GM21737 (cell line): ENCODE results near the gene KIF3A.

Experiments
- ATAC-seq: cut with Tn5 transposase; IDR thresholded peaks from one replicate; pipeline ENCODE4 v1.9.1; 2021; ENCODE audit warnings: mild to moderate bottlenecking, moderate library complexity; ENCODE audit not compliant: unreplicated experiment

KIF3A gene

GRCh38 chr5:132679717-132680380 lies 57.5 kb downstream of the KIF3A start:
- ATAC-seq, result no peak

- no peak for ATAC-seq
These were observed 58.2 kb downstream of the KIF3A start for GRCh38 chr5:132679166-132679565.

- ATAC-seq, result no peak
These were observed 58.6 kb downstream of the KIF3A start for GRCh38 chr5:132678735-132679134.

DNA sequence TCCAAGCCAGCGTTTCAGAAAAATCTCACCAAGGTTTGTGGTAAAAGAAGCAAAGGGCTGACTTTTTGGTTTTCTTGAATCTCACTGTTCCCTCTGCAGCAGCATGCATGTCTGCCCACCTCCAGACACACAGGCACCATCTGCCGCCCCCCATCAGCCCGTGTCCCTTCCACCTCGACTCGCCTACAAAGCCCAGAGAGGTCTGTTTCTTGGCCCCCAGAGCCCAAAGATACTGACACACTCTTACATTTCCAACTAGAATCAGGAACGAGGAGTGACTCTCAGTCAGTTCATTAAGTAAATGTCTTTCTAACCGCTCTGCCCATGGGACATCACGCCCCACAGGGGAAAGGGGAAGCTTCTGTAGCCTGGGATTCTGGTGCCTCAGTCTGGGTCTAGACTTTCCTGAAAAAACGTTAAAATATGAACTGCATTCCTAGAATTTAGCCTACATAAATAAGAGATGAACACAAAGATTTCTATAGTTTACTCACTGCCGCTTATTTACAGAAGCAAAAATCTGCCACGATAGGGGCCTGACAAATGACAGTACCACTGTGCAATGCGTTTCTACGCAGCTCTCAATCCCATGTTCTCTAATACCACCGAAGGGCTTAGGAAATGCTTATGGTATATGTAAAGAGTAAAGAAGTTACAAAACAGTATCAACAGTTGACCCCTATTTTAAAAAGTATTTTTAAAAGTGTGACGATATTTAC lies 59.5 kb downstream of the KIF3A start:
- no peak for ATAC-seq

- no peak for ATAC-seq
These were observed 60.2 kb downstream of the KIF3A start for GRCh38 chr5:132677191-132677590.

DNA sequence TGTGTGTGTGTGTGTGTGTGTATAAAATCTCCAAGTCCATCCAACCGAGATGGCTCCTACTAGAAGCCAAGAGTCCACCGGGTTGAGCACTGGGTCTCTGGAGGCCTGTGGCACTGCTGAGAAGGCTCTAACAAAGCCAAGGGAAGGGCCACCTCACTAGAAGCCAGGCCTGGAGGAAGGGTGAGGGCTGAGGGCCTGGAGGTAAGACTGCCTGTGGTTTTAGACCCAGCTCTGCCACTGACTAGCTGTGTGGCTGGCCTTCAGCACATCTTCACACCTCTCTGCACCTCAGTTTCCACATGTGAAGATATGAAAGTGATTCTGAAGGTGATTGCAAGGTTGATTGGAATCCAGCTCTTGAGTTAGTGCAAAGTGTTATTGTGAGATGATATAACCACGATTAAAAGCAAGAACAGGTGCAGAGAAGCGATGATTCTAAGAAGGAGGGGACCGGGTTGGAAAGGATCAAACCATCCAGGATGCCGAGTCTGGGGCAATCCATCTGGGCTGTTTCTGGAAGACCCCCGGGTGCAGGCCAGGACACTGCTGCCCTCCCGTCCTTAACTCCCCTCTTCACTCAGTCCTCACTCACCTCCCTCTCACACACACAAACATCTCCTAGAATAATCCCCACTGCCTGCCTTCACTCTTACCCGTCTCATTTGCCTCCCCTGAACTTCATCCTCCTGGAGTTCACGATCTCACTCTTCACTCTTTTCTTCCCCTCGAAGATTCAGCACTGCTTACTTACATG lies 61.2 kb downstream of the KIF3A start:
- ATAC-seq, result no peak

- peak; percentile 71 for ATAC-seq
These were observed 62.5 kb downstream of the KIF3A start for GRCh38 chr5:132674671-132675506.

DNA sequence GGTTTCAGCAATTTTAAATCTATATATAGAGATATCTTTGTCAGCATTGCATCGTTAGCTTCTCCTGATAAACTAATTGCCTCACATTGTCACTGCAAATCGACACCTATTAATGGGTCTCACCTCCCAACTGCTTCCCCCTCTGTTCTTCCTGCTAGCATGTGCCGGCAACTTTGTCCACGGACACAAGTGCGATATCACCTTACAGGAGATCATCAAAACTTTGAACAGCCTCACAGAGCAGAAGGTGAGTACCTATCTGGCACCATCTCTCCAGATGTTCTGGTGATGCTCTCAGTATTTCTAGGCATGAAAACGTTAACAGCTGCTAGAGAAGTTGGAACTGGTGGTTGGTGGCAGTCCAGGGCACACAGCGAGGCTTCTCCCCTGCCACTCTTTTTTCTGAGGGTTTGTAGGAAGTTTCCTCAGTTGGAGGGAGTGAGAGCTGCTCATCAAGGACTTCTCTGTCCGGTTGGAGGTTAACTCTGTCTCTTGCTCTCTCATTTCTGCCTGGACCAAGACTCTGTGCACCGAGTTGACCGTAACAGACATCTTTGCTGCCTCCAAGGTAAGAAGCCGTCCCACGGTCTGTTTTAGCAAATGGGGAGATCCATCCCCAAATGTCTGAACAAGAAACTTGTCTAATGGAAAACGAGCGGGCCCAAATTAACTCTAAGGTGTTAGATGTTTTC lies 63.3 kb downstream of the KIF3A start, which contains the start of gene IL4:
Gene IL4 (plus strand): TSS at position 51 of the 692 bp plus-strand sequence. CDS start 62 bp downstream, at position 113.
- ATAC-seq, result no peak

- no peak for ATAC-seq
These were observed 63.9 kb downstream of the KIF3A start for GRCh38 chr5:132673488-132673887.

GRCh38 chr5:132671000-132671399 lies 66.3 kb downstream of the KIF3A start:
- no peak for ATAC-seq

DNA sequence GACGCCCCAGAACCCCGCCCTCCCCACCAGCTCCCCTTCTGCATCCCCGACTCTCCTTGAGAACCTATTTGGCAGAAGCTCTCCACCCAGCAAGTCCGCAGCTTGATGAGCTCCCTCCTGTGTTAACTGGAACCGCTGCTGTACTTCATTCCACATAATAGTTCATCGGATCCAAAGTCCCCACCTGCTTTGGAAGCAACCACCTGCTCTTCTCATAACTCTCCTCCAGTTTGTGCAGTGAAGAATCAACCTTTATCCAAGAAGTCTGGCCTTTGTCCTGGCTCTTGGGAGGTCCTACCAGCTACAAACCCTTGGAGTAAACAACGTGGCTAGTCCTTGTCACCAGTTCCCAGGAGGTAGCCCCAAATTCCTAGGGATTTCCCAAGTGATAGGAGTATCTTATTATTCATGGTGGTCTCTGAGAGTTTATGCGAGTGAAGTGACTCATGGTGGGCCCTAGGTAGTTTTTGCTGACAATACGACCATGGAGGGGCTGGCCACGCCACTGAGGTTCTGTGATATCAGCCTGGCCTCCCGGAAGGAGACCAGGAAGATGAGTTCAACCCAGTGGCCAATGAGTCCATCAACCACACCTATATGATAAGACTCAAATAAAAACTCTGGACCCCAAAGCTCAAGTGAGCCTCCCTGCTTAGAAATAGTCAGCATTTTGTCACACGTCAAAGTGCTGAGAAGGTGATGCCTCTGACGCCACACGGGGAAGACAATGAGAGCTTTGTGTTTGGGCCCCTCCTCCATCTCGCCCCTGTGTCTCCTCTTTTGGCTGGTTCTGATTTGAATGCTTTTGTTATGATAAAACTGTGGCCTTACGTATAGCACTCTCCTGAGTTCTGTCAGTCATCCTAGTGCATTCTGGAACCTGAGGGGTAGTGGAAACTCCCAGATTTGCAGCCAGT lies 67.1 kb downstream of the KIF3A start:
- no peak for ATAC-seq

GRCh38 chr5:132669455-132669820 lies 67.9 kb downstream of the KIF3A start:
- no peak for ATAC-seq

DNA sequence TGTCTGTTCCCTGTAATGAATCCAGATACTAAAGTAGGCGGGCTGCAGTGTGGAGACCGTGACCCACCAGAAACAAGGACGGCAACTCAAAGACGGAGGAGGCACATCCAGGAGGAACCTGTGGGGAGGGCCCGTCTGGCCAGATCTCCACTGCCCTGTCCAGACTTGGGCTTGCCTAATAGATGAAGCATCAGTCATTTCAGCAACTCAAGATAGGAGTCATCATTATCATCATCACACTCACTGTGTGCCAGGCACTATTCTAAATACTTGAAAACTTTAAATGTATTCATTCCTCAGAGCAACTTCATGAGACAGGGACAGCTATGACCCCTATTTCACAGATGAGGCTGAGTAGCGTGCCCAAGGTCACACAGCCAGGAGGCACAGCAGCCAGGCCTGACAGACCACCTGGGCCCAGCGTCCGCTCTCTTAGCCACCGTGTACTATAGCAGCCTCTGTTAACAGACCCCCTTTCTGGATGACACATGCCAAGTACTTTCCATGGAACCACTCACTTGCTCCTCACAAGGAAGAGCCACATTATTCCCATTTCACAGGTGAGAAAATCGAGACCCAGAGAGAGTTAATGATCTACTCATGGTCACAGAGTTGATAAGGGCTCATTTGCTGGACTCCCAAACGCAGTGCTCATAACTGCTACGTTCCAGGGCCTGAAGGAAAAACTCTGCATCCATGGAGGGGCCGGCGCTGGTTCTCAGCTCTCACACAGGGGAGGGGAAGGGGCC lies 68.5 kb downstream of the KIF3A start:
- ATAC-seq, result no peak

GRCh38 chr5:132667761-132668705 lies 69.3 kb downstream of the KIF3A start:
- ATAC-seq, result no peak

GRCh38 chr5:132667309-132667708 lies 70.0 kb downstream of the KIF3A start:
- no peak for ATAC-seq

- ATAC-seq, result no peak
These were observed 70.8 kb downstream of the KIF3A start for GRCh38 chr5:132666310-132667123.
